GM19324 (cell line): ENCODE measurements around the gene SDR42E1.

ENCODE experiments used
- ATAC-seq: cut with Tn5 transposase; IDR thresholded peaks from one replicate; pipeline ENCODE4 v1.9.1; 2021; ENCODE audit warnings: mild to moderate bottlenecking, moderate library complexity; ENCODE audit not compliant: unreplicated experiment, low FRiP score

Gene SDR42E1, protein sequence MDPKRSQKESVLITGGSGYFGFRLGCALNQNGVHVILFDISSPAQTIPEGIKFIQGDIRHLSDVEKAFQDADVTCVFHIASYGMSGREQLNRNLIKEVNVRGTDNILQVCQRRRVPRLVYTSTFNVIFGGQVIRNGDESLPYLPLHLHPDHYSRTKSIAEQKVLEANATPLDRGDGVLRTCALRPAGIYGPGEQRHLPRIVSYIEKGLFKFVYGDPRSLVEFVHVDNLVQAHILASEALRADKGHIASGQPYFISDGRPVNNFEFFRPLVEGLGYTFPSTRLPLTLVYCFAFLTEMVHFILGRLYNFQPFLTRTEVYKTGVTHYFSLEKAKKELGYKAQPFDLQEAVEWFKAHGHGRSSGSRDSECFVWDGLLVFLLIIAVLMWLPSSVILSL

DNA sequence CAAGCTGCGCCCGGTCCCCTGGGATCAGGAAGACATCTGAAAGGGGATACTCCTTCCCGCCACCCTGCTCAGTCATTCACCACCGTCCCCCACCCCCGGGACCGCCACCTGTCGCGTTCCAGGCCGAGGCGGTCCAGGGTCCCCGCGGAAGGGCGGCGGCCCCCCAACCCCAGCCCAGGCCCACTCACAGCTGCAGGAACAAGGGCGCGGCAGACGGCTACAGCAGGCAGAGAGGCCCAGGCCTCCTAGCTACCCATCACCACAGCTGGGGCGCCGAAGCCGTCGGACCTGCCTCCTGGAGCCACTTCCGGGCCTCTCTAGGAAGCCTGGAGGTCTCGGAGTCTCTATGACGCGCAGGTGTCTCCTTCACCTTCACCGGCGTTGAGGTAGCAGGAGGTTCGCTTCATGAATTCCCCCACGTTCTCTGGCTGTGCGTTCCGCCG, at the start of gene SDR42E1:
TSS of gene SDR42E1 (minus strand) at position 272 of the 443 bp plus-strand sequence. CDS start 10,612 bp downstream, outside the sequence.
- ATAC-seq: no peak

DNA sequence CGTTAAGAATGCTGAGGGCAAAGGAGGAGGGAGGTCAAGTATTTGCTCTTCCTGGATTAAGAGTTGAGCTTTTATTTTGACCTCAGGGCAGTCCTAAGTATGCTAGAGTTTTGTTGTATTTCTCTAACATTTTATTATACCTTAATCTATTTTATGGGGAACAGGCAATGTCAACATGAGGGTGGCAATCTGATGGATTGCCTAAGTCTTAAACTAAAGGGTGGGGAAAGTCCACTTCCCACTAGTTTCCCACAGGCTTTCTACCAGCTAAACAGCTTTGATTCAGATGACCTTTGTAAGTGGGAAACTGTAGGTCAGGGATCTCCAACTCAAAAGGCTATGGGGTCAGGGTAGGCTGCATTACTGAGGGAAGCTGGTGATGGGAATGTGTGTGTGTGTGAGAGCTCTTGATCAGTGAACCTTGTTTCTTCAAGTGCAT, 48.7 kb upstream of the SDR42E1 start:
- no peak for ATAC-seq

DNA sequence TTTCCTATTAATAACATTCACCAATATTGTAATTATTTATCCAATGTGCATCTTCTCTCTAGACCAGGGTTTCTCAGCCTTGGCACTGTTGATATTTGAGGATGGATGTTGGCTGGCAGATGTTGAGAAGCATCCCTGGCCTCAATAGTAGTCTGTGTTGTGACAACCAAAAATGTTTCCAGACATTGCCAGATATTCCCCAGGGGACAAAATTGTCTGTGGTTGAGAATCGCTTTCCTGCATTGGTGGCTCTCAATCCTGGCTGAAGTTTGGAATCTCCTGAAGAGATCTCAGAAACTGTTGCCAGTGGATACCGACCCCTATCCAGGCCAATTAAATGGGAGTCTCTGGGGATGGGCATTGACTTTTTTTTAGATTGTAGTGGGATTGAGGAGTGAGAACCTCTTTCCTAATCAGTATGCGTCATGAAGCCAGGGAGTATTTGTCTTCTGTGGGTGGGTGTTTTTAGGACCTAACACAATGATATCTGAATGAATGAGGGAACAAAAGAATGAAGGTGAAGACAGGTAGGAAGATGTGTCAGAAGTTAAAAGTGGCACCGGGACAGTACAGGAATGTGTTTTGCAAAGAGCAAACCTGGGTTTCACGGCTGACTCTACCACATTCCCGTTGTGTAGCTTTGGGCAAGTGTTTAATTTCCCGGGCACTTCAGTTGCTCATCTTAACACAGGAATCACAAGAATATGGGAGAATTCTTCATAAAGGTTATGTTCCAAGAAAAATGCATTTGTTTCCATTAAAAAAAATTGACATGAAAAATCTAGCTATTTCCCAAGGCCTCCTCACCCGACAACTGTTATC, 48.1 kb upstream of the SDR42E1 start:
- no peak for ATAC-seq

DNA sequence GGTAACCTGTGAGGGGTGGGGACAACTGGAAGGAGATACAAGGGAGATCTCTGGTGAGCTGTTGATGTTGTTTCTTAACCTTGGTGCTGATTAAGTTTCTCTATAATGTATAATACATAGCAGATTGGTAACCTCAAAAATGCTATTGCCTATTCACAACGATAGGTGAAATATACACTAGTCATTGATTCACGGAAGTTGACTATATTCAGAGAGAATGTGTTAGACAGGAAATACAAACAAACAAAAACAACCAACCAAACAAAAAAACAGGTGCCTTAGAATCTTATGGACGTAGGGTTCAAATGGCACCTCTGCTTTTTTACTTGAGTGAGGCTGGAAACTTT, 45.3 kb upstream of the SDR42E1 start:
- no peak for ATAC-seq

DNA sequence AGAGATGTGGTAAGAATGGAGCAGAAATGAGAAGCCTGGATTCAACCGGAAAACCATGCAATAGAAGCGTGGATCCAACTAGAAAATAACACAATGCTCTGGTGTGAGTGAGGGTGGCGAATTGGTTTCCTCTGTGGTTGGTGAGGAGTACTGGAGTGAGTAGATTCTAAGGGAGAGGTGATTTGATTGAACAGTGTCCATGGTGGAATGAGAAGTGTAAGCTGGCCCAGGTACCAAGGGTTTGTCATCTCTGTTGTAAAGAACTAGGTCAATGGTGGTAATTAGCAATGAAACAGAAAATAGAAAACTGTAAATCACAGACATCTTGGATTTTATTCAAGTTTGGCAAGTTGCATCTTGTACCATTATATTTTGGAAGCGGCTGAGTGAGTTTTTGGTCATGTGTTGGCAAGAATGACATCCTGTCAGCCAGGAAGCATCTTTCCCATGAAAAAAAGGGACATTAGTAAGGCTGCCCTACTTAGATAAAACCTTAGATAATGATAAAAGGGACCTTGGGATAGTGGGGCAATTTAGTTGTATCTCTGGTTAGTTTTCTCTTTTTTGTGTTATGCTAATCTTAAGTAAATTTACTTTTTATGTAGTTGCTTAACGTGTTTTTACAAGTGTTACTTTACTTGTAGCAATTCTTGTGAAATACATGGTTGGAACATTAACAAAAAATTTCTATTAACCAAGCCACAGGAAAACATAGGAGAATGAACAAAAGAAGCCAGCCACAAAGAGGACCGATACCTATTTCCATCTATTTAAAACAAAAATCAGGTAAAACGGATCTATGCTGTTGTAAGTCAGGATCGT, 44.7 kb upstream of the SDR42E1 start:
- ATAC-seq: no peak

DNA sequence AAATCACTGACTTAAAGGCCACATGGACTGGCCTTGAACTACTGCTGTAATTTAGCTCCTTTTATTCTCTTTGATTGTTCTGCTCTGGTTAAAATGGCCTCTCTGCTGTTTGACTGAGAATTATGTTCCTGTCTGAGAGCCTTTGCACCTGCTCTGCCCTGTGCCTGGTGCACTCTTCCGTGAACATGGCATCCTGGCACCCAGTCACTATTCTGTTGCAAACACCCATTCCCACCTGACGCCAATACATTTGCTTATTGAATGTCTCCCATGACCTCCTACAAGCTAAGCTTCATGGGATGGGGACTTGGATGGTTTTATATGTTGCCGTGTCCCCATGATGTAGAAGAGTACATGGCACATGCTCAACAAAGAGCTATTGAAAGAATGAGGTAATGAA, 43.8 kb upstream of the SDR42E1 start:
- no peak for ATAC-seq

DNA sequence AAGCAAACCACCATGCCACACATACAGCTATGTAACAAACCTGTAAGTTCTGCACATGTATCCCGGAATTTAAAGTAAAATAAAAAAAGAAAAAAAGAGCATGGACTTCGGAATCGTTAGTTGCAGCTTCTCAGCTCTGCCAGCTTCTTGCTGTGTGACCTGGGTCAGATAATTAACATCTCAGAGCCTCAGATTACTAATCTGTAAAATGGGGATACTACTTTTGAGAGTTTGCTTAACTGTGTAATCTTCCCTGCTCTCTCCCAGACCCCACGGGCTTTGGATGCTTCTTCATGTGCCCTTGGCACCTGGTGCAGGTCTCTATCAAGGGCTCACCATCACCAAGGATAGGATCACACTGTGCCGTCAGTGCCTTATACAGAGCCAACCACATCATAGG, 40.4 kb upstream of the SDR42E1 start:
- no peak for ATAC-seq

DNA sequence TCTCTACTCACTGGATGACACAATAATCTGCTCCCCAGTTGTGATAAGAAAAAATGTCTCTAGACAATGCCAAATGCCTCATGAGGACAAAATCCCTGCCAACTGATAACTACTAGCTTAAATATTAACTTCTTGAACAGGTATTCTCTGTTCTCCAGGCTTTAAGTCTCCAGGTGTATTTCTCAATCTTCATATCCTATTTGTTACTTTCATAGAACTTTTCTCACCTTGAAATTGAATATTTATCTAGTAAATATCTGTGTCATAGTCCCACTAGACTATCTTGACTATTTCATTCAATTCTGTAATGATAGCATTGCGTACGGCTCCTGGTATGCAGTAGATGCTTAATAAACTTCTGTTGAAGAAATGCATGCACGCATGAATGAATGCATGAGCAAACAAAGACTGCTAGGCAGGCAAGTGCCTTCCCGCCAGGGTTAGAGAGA, 39.7 kb upstream of the SDR42E1 start:
- no peak for ATAC-seq

DNA sequence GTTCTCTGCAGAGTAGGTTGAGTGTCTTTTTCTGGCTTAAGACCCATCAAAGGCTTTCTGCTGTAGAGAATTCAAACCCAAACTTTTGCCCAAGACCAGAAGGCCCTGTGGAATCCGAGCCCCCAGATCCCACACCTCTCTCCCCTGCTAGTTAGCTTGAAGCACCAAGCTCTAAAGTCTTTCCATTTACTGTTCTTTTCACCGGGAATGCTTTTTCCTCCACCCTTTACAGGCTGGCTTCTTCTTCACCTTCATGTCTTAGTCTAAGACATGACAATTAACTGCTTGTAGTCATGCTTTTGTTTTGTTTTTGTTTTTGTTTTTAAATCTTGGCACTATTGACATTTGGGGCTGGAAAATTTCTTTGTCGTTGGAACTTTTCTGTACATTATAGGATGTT, 39.2 kb upstream of the SDR42E1 start:
- ATAC-seq: no peak

DNA sequence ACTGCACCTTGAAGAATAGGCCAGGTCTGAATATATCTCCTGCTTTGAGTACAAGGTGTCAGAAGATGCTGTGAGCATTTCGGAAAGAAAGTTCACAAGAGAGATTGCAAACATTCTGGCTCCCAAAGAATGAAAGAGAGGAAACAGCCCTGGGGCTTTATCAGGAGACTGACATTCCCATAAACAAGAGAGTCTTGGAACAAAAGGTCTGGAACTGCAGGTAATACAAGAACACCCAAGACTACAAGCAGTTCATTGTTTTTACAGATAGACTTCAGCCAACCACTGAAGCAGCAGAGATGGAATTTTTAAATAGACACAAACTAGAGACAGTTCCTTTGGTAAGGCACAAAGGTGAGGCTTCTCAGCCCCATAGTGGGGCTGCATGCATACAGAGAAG, 38.2 kb upstream of the SDR42E1 start:
- no peak for ATAC-seq

DNA sequence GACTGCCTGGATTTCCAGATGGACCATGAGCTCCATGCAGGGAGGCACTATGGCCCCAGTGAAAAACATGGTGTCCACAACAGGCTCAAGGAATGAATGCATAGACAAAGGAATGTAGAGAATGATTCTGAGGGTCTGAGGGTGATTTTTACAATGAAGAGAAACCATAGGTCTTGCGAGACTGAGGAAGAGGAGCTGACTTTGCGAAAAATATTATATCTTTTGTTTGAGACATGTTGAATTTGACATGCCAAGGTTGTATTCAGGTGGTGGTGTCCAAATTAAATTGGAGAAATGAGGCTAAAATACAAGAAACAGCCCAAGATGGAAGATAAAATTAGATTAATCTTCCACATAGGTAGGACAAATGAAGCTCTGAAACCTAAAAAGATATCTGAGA, 36.5 kb upstream of the SDR42E1 start:
- no peak for ATAC-seq

DNA sequence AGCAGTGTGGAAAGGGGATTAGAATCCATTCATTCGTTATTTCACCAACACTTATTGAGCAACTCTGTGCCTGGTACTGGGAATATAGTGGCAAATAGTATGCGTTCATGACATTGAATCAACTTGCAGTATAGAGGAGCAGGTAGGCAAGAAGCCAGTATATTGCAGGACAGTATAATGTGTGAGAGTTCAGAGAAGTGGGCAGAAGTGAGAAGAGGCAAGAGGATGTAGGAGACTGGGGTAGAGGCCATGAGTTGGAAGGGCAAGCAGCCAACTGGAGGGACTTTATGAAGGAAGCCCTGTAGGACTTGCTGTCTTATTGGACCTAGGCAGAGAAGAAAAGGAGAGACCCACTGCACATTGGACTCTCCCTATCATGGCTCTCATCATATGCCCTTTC, 36.1 kb upstream of the SDR42E1 start:
- no peak for ATAC-seq

DNA sequence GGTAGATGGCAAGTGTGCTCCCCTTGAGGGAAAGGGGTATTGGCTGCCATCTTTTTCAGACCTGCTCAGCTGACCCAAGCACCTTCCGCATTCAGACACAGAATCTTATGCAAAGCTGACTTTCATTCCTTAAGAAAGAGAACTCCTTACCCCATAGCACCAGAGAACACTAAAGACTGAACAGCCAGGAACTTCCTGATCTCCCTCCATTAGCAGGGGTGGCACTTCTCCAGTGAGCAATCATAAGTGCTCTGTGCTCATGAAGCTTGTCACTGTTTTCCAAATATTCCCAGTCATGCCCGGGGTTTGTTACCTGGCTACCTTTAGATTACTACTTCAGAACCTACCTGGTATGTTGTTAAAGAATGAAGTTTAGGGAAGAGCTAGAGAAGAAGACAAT, 35.7 kb upstream of the SDR42E1 start:
- ATAC-seq: no peak

DNA sequence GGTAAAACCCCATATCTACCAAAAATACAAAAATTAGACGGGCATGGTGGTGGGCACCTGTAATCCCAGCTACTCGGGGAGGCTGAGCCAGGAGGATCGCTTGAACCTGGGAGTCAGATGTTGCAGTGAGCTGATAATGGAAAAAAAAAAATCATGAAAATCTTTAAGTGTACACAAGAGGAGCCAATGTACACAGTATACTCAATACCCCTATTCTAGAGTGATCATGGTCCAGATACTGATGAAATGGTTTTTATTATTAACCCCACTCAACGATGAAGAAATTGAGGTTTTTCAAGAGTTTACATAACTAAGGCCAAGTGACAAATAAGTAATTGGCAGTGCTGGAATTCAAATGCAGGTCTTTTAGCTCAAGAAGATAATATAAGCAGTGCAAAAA, 35.3 kb upstream of the SDR42E1 start:
- no peak for ATAC-seq

DNA sequence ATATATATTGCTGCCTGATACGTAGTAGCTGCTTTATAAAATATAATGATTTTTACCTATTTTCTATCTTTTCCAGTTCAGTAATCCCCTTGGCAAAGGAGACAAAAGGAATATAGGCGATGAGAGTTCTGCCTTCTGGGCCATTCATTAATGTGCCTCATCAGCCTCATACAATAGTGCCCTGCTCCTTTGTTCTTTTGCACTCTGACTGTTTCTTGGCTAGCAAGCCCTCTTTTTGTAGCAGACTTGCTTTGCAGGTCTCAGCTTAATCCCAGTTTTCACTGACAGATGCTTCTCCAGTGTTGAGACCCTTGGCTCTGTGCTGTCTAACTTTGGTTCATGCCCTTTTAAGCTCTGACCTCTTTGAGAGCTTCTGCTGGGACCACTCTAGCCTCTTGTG, 34.2 kb upstream of the SDR42E1 start:
- no peak for ATAC-seq

DNA sequence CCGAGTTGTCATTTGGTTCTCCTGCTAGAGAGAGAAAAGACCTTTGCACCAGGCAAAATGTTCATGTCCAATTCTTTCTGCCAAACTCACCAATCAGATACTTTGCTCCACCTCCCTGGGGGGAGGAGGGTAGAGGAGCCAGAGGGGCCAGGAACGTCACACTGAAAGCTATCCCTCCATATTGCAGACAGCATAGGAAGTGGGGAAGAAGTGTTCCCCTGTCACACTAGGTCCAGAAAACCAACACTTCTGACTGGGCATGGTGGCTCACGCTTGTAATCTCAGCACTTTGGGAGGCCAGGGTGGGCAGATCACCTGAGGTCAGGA, 33.3 kb upstream of the SDR42E1 start:
- no peak for ATAC-seq

DNA sequence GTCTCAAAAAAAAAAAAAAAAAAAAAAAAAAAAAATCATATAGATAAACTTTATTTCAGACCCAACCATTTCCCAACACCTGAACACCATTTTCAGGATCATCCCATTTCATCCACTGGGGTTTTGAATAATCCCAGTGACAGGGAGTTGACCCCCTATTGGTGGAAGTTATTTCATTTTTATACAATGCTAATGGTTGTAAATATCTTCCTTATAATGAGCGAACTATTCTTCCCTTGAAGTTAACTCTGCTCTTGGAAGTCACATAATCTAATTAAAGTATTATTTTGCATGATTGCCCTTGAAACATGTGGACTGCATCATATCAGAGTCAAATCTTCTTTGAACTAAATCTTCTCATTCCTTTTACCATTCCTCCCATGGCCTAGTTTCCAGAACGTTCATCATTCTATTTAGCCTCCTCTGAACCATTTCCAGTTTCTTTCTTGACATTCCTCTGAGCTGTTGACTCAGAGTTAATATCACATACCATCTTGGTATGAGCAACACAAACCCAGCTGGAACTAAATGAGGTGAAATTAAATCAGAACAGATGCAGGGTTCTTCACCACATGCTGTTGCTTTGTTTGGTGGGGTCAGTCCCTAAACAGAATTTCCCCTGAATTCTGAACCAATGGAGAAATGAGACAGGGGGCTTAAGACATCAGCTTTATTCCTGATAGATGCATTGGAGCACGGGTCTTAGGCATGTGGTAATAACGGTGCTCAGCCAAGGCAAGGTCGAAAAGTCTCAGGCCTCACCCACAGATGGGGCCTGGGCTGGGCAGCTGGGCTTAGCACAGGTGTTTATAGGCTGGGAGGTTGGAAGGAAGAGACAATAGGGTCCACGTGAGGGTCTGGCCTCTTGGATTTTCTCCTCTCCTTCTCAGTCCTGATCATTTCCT, 32.7 kb upstream of the SDR42E1 start:
- ATAC-seq: no peak

DNA sequence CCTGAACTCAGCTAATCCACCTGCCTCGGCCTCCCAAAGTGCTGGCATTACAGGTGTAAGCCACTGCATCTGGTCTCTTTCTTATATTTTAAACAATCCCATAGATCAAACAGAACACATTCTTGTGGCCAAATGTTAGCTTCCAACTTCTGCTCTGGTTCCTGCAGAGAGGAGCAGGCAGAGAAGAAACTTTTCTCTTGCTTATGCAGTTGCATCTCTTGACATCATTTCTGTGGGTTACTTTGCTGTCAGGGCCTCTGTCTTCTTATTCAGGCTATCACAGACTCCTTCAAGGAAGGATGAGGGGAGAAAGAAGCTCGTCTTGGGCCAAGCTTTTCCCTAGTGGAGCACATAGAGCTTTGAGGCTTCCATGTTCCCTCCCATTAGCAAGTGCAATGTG, 31.6 kb upstream of the SDR42E1 start:
- no peak for ATAC-seq

DNA sequence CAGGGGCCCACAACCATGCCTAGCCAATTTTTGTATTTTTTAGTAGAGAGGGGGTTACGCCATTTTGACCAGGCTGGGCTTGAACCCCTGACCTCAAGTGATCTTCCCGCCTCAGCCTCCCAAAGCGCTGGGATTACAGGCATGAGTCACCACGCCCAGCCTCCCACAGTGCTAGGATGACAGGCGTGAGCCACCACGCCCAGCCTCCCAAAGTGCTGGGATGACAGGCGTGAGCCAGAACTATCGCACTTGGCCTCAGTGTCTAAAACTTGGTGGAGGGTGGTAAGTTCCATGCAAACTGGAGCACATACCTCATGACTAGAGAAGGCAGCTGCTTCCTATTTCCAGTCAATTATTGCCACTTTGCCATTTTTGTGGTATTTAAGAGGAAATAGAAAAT, 30.9 kb upstream of the SDR42E1 start:
- ATAC-seq: no peak

DNA sequence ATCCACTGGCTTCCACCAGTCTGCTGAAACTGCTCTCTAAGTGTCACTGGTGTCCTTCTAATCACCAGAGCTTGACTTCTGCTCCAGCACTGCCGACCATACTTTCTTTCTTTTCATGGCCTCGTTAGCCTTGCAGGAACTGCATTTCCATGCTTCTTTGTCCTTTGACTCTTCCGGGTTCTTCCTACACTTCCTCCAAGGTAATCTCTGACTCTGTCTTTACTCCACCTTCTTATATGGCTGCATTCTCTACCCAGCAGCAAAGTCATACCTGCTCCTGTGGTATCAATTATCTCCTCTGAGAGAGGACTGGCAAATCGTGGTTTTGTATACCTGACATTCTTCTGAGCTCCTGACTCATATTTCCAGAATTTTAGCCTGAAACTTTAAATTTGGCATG, 30.3 kb upstream of the SDR42E1 start:
- ATAC-seq: no peak
